HT-29 (cell line): ENCODE data around the gene MAP4. TPM values are rescaled to one million over a fixed set of nuclear protein-coding genes. Genes with fewer than 3 reads are reported as not detected.

Experiments
- DNase-seq: peaks from one replicate; pipeline ENCODE4 v3.0.0-alpha.2; 2015; ENCODE audit warnings: low spot score
- total RNA-seq: library from RNA; depleted of rRNA; stranded (reverse); fragments of >200 nt; shearing (Covaris generic); gene quantifications from 2 replicates; pipeline ENCODE4 v1.2.3, GENCODE V29; 2014

MAP4 gene
- total RNA-seq, 1 experiment from 2014 or later = 45.7 TPM

DNA sequence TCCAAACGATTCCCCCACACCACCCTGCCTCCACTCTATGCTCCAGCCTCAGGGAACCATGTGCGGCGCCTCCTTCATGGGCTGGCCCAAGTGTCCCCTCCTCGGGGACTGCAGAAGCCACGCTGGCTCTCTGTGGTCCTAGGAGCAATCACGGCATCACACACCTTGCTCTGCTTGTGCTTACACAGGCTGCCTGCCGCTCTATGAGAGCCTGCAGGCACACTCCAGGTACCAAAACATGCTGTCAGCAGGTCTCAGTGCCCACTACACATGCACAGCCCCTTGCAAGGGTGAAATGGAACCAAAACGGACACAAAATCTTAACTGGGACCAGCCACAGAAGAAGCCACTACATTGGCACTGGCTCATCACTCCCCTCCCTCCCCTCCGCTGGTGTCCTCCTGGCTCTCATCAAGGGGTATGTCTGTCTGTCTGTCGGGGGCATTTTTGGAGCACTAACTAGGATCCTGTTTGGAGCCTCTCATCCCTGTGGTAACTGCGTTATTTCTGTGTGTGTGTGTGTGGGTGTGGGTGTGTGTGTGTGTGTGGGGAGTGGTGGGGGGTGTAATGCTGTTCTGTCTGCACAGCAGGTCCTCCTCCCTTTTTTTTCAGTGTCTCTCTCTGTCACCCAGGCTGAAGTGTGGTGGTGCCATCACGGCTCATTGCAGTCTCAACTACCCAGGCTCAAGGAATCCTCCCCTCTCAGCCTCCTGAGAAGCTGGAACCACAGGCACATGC, 152.7 kb downstream of the MAP4 start:
- no peak for DNase-seq

DNA sequence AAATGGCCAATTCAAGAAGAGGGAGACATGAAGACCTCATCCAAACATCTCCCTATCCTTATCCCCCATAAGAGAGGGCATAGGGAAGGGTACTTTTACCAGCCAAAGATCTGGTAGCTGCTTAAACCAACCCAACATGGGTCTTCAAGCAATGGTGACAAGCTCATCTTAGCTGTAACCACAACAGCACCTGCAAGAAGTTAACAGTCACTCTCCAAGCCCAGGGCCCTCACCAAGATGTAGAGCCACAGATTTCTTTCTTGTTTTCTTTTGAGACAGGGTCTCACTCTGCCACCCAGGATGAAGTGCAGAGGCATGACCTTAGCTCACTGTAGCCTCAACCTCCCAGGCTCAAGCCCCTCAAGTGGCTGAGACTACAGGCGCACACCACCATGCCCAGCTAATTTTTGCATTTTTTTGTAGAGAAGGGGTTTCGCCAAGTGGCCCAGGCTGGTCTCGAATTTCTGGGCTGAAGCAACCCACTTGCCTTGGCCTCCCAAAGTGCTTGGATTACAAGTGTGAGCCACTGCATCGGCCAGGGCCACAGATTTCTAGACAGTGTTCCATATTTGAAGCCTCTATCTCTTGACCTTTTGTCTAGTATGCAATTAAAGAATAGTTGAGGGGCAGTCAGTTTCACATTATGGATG, 156.1 kb downstream of the MAP4 start:
- DNase-seq = no peak

DNA sequence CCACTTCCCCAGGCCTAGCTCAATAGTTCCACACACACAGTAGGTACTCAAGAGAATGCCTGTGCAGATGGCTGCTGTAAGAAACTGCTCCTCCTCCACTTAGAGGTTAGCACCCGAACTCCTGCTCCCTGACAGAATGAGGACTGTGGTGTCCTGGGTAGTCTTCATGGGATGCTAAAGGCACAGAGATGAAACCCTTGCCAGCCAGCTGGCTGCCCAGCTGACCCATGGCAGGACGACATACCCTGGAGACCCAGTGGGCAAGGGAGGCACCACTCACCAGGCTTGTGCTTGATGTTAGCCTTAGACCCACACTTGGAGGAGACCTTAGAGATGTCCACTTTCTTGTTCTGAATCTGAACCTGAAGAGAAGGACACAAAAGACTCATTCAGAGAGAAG, 159.1 kb downstream of the MAP4 start:
- DNase-seq = no peak

DNA sequence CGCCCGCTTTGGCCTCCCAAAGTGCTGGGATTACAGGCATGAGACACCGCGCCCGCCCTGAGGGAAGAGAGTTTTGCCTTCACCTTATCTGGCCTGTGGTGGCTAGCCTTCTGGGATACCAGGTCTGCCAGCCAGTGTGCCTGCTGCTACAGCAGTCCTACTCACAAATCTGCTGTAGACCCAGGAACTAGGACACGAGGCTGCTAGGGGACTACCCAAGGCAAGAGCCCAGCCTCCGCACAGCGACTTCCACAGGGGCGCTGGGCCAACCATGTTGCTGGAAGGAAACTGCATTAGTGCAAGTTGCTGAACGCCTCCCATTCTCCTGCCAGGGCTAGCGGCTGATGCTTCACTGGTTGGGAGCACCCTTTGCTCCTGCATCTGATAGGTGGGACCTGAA, 159.5 kb downstream of the MAP4 start:
- no peak for DNase-seq

DNA sequence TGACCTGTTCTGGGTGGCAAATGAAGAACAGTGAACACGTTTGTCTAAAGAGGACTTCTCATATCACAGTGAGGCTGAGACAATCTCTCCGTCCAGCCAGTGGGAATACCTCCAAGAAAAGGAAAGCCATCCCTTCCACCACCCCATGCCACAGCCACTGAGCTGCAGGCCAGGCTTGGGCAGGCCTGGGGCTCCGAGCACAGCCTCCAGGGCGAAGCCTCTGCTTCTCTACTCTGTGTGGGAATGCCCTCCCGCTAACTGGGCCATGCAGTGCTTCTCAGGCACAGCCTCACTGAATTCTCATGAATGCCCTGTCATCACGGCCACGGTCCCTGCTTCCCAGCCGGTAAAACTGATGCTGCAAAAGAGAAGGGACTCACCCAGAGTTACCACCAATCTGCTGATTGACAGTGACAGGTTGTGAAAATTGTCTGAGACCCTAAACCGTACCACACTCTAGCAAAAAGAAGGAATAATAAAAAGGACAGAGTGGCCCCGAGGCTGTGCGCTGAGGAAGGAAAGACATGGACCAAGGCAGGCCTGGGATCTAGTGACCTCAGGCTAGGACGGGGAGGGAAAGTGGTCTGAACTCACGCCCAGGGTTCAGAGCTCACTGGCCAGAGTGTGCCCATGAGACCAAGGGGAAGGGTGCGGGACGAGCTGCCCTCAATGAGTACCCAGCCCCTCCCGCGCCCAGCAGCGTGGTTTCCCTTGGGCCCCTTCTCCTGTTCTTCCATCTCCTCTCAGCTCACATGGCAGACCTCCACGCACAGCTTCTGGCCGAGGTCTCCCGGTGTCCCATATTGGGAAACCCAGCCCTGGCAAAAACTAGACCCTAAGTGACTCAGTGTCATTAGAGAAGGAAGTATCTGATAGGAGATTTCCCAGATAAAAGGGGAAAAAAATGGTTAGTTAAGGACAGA, 160.5 kb downstream of the MAP4 start:
- no peak for DNase-seq

DNA sequence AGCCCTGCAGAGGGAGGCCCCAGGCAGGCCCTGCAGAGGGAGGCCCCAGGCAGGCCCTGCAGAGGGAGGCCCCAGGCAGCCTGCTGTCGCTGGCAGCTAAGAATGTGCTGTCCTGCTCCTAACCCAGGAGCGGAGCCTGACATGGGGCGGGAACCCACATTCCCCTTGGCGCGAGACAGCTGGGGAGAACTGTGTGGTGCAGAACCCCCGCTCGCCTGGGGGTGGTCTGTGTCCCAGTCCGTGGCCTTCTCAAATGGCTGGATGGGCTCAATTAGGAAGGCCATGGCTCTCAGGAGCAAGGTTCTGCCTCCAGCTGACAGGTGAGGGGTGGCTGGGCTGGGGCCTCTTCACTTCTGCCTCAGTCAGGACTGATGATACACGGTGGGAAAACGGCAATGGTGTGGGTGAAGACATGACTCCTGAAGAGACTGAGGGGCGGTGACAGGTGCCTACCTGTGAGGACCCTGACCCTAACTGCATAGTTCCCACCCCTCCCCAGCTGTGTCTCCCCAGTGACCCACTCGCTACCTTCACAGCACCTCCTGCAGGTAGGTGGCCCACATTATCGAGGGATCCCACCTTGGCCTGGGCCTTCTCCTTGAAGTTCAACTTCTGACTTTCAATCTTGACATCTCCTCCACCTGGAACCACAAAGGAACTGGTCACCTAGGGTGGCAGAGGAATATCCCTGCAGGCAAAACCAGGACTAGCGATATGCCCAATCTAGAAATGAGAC, 161.3 kb downstream of the MAP4 start:
- DNase-seq = no peak

DNA sequence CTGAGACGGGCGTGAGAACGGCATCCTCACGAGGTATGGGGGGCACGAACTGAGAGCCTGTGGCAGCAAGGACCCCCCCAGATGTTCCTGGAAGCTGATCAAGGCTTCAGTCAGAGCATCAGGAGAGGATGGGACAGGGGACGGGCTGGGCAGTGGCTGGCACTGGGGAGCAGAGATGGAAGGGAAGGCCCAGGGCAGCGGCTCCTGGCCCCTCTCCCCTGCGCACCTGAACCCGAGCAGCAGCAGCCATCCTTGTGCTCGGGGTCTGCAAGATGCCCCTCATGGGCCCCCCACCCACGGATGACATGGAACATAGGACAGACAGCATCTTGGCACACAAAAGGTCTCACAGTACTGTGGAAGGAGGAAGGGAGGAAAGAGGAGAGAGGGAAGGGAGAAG, 161.9 kb downstream of the MAP4 start:
- no peak for DNase-seq

DNA sequence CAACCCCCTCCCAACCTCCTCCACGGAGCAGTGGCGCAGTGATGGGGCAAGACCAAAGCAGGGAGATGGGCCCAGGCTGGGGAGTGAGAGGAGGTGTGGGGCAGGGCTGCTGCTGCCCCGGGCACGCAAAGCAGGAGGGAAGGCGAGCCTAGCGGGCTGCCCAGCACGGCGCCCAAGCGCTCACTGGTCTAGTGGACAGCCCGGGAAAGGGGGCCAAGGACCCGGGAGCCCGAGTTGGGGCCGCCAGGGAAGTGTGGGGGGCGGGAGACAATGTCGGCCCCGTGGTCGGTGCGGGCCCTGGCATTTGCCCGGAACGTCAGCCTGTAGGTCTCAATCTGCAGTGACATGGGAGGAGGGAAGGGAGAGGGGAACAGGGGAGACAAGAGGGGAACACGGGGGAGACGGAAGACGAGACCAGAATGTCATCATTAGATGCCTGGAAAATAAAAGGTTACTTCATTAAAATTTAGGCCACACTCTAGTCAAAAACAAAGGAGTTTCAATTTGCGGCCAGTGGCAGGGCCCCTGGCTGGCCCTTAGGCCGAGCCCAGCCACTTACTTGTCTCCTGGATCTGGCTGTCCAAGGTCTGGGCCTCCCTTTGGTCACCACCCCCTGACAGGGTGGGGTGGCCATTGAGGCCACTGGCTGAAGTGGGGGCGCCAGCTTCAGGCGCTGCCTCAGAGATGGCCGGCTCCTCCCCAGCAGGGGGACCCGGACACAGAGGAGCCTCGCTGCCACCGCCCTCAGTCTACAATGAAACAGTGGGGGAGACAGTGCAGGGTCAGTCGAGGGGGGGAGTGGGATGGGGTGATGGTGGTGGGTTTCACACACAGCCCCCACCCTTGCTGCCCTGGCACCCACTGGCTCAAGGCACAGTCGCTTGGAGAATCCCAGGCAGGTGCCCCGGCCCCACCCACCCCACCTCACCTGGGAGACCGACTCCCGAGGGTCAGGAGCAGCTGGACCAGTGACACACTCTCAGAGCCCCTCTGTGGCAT, 163.3 kb downstream of the MAP4 start:
- no peak for DNase-seq

DNA sequence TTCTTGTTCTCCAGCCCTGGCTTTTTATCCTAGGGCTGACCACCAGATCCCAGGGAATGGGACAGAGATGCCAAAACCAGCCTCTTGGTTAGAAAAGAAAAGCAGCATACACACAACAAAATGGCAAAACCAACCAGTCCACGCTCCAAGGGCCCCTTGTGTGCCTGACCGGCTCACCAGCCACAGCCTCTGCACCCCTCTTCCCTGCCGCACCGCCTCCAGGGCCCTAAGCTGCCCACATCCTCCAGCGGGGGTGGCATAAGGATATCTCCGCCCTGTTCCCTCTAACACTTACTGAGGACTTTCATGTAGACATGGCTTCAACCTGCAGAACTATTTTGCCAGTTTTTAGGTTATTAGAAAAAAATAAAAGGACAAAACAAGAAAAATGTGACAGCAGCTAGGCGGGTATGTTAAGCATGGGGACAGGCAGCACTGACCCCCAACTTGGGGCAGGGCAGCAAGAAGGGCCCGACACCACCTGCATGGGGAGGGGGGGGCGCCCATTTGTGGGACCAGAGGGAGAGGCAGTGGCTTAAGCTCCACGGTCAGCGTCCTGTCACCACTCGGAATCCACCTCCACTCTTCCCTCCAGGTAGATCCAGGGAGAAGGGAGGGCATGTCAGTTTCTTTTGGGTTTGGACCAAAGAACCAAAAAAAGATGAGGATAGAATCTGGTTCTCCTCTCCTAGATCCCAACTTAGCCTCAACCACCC, 164.2 kb downstream of the MAP4 start:
- no peak for DNase-seq

DNA sequence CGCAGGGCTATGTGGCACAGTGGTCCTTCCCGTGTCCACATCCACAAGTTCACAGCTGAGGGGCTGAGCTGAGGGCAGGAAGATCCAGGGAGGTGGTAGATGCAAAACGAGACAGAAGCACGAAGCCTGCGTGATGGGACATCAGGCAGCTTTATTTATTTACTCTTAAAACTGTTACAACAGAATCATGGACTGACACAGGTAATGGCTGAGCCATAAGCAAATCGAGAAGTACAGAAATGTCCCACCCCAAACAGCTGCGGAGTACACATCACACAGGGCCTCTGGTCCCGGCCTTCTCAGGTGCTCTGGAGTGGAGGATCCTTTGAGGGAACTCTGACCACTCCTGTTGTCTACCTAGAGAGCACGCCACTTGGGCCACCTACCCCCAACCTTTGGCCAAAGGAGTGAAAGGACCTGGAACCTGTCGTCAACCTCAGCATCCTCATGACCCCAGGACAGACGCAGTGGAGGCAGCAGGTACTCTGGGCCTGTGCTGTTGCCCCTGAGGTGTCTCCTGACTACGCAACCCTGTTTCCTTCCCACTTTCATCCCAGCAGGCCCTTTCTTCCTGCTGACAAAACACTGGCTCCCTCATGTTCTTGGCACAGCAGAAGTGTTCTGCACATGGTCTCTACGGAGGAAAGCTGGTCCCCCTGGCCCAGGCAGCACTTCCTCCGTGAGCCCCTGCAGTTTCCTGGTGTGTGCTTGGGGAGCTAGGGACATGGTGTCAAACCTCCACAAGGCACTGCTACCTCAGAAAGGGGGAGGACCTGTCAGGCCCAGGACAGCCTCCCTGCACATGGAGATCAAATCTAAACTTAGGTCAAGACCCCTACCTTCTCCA, 165.4 kb downstream of the MAP4 start:
- no peak for DNase-seq

DNA sequence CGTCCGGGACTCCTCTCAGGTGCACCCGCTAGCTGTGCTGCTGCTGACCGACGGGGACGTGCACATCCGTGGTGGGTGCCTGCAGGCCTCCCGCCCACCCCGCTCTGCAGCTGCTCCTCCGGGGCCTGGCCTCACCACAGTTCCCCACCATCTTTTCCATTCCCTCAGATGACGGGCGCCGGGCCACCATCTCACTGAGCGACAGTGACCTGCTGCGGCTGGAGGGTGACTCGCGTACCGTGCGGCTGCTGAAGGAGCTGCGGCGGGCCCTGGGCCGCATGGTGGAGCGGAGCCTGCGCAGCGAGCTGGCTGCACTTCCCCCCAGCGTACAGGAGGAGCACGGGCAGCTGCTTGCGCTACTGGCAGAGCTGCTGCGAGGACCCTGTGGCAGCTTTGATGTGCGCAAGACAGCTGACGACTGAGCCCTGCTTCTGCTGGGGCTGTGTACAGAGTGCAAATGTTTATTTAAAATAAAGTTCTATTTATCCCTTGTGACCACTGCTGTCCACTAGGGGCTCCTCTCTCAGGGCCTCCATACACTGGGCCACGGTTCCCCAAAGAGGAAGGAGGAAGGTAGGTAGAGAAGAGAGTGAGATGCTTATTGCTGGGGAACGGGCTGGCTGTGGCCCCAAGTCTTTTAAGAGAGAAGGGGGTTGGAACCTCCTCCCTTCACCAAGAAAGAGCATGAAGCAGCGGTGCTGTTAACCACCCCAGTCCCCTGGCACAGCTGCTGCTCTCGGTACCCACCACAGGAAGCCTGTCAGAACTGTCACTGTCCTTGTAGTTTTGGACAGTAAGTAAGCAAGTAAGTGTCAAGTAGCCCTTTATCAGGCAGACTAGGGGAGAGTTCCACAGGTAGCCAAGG, 166.3 kb downstream of the MAP4 start:
- peak; percentile 26 for DNase-seq

DNA sequence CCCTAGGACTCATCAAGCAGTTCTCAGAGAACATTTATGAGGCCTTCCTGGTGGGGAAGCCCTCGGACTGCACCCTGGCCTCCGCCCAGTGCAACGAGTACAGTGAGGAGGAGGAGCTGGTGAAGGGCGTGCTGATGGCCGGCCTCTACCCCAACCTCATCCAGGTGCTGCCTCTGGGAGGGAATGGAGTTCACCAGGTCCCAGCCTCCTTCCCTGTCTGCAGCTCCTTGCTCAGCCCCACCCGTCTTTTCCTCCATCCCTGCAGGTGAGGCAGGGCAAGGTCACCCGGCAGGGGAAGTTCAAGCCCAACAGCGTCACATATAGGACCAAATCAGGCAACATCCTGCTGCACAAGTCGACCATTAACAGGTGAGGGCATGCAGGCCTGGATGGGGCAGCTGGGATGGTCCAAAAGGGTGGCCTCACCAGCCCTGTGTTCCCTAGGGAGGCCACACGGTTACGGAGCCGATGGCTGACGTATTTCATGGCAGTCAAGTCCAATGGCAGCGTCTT, 167.0 kb downstream of the MAP4 start:
- DNase-seq = no peak

DNA sequence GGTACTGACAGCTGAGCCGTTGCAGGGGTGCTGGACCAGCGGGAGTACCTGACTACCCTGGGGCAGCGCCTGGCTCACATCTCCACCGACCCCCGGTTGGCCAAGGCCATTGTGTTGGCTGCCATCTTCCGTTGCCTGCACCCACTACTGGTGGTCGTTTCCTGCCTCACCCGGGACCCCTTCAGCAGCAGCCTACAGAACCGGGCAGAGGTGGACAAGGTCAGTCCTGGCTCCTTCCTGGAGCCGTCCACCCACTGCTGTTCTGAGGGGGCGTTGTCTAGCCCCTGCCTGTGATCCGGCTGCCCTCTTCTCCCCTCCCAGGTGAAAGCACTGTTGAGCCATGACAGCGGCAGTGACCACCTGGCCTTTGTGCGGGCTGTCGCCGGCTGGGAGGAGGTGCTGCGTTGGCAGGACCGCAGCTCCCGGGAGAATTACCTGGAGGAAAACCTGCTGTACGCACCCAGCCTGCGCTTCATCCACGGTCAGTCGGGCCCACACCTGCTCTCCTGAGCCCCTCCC, 167.6 kb downstream of the MAP4 start:
- no peak for DNase-seq

DNA sequence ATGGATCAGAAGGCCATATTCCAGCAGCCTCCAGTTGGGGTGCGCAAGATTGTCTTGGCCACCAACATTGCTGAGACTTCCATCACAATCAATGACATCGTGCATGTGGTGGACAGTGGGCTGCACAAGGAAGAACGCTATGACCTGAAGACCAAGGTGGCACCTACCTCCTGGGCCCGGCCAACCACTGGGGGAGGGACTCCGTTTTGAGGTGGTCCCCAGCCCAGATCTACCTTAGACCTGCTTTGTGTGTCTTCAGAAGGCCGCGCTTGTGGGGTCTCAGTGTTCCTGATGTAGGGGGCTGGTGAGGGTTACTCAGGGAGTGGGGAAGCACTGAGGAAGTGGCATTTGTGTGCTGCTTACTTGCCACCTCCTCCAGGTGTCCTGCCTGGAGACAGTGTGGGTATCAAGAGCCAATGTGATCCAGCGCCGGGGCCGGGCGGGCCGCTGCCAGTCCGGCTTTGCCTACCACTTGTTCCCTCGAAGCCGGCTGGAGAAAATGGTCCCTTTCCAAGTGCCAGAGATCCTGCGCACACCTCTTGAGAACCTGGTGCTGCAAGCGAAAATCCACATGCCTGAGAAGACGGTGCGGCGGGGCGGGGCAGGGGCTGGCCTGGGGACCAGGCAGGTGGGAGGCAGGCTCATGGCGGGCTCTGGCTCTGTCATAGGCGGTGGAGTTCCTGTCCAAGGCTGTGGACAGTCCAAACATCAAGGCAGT, 168.3 kb downstream of the MAP4 start:
- no peak for DNase-seq

DNA sequence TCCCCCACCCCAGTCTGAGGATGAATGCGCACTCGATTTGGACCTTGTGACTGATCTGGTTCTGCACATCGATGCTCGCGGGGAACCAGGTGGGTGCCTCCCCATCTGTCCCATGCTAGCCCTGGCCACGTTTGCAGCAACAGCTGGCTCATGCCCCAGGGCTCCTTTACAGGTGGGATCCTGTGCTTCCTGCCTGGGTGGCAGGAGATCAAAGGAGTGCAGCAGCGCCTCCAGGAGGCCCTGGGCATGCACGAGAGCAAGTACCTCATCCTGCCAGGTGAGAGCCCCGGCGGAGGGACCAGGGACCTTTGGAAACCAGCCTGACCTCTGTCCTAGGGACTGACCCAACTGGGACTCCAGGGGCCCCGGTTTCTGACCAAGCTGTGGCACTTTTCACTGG, 169.0 kb downstream of the MAP4 start:
- DNase-seq = no peak

DNA sequence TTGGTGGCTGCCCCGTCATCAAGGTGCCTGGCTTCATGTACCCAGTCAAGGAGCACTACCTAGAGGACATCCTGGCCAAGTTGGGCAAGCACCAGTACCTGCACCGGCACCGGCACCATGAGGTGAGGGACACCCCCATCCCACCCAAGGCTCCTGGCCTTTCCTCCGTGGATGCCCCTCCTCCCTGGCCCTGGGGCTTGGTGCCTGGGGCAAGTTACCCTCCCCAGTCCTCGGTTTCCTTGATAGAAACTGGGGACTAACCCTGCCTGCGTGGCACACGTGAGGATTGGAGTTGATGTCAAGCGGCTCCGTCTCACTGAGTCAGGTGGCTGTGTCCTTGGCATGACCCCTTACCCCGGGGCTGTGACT, 169.4 kb downstream of the MAP4 start:
- DNase-seq = no peak
